Progenitor cell of endocrine pancreas (in vitro differentiated cells): ENCODE measurements around the gene NKX2-1. TPM values are rescaled to one million over a fixed set of nuclear protein-coding genes. Genes with fewer than 3 reads are reported as not detected.
A peak's percentile ranks its signal among the peaks of the same experiment; 100 is the strongest.

Source experiments
- DNase-seq: peaks from one replicate; pipeline ENCODE4 v3.0.0; 2021; ENCODE audit warnings: low spot score; ENCODE audit not compliant: unreplicated experiment
- H3K27ac Mint-ChIP-seq: 2 replicates; pipeline ENCODE4 v1.8.0; 2021; ENCODE audit warnings: mild to moderate bottlenecking, moderate library complexity, mixed read lengths
- H3K27me3 Mint-ChIP-seq: 2 replicates; pipeline ENCODE4 v1.8.0; 2021; ENCODE audit warnings: mixed read lengths
- H3K36me3 Mint-ChIP-seq: 2 replicates; pipeline ENCODE4 v1.8.0; 2022; ENCODE audit warnings: mixed read lengths; ENCODE audit not compliant: insufficient read depth
- H3K4me1 Mint-ChIP-seq: 2 replicates; pipeline ENCODE4 v1.8.0; 2021; ENCODE audit warnings: low read depth, mixed read lengths
- H3K4me3 Mint-ChIP-seq: 2 replicates; pipeline ENCODE4 v1.8.0; 2021; ENCODE audit warnings: low read depth, mild to moderate bottlenecking, moderate library complexity, mixed read lengths
- H3K9me3 Mint-ChIP-seq: 2 replicates; pipeline ENCODE4 v1.8.0; 2021; ENCODE audit warnings: low read depth, mixed read lengths
- CTCF ChIP-seq: fragments of 200-600 bp; sonication (generic); IDR thresholded peaks from one replicate; pipeline ENCODE4 v1.5.0; 2021; ENCODE audit warnings: antibody characterized with exemption, mild to moderate bottlenecking; ENCODE audit not compliant: unreplicated experiment
- total RNA-seq: library from RNA; stranded (reverse); gene quantifications from 2 replicates; pipeline ENCODE4 v1.2.1, GENCODE V29; 2021

NKX2-1 gene
- total RNA-seq, 1 donor from 2014 or later: not detected

- H3K4me3 Mint-ChIP-seq: no peak overlapping the region
- no peaks in the 10 kb centered on the region for H3K9me3 Mint-ChIP-seq
- DNase-seq: no peak
Observed at GRCh38 chr14:36522972-36523715, 3.1 kb upstream of the NKX2-1 start.

DNA sequence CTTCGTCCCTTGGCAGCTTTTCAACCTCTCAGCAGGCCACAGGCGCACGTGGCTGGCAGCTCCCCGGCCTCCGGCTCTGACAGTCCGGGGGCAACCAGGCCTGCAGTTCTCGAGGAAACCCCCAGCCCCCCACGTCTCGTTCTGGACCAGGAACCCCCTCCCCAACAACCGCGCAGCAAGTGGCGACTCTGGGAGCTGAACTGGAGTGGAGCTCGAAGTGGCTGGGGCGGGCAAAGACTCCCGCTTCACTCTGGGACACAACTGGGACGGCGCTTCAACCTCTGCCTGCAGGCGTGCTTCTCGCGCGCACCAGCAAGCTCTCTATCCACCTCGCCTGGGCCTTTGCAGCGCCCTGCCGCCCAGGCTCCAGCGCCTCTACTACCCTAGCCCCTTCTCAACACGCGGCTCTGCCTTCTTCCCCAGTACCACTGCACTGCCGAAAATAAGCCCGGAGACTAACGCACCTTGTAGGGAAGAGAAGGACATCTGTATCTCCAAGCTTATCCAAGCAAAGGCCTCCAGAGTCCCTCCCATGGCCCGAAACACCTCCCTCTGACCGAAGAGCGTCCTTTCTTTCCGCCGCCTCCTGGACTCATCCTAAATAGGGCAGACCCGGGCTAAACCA lies 2.4 kb upstream of the NKX2-1 start:
- no peak for TF ChIP-seq CTCF
- H3K36me3 Mint-ChIP-seq: no peaks in the 10 kb centered on the region

More at GRCh38 chr14:36522972-36523715, 3.1 kb upstream of the NKX2-1 start:
- no peak overlapping the region for H3K27ac Mint-ChIP-seq
- TF ChIP-seq CTCF: no peak
- peaks cover 93% of the 10 kb centered on the region for H3K27me3 Mint-ChIP-seq
- H3K4me1 Mint-ChIP-seq: peaks cover 2% of the 10 kb centered on the region
- no peaks in the 10 kb centered on the region for H3K36me3 Mint-ChIP-seq

GRCh38 chr14:36521598-36522345 lies 1.7 kb upstream of the NKX2-1 start:
- Mint-ChIP-seq H3K27me3 (peaks cover 87% of the 10 kb centered on the region), H3K36me3 (no peaks in the 10 kb centered on the region), H3K27ac (no peak overlapping the region), H3K4me1 (peaks cover 2% of the 10 kb centered on the region), H3K4me3 (no peak overlapping the region), H3K9me3 (no peaks in the 10 kb centered on the region)
- DNase-seq: no peak
- no peak for TF ChIP-seq CTCF

More for the DNA sequence above, 2.4 kb upstream of the NKX2-1 start:
- Mint-ChIP-seq H3K27me3 (peaks cover 90% of the 10 kb centered on the region), H3K4me1 (peaks cover 2% of the 10 kb centered on the region), H3K9me3 (no peaks in the 10 kb centered on the region), H3K27ac (no peak overlapping the region), H3K4me3 (no peak overlapping the region)
- no peak for DNase-seq

DNA sequence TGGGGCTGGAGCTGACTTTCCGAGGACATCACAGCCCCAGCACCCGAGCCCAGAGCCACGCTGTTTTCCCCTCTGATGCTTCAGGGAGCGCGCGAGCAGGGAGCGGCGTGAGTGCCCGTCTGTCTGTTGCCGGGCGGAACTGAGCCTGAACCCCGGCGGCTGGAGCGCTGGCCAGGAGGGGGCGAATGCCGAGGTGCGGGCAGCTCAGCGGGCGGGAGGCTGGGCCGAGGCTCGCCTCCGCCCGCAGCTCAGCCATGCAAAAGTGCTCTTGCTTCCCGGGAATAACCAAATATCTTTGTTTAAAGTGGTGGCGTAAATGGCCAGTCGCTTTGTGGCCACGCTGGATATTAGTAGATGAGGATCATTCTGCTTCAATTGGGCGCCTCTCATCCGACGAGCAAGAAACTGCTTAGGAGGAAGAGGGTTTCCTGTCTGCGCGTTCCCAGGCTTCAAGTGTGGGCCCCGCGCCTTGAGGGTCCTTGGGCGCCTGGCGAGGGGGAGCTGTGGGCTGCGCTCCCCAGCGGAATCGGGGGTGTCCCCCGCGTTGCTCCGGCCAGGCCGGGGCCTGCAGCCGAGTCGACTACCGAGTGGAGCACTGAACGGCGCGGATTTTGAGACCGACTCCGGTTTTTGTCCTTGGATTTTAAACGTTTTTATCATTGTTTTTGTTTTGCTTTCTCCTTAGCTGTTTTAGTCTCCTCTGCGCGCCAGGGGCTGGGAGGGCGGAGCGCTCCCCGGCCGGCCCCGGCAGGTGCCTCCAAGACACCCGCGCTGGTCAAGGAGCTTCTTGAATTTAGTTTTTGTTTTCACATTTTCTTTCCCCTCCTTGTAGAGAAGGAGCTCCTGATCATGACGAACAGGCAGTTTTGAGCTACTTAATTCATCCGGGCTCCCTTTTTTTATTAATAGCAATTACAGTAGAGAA lies 831 bp upstream of the NKX2-1 start:
- Mint-ChIP-seq H3K27ac (no peak overlapping the region), H3K4me1 (peaks cover 2% of the 10 kb centered on the region), H3K4me3 (no peak overlapping the region), H3K36me3 (no peaks in the 10 kb centered on the region), H3K27me3 (peaks cover 87% of the 10 kb centered on the region), H3K9me3 (no peaks in the 10 kb centered on the region)
- peak; percentile 53 for TF ChIP-seq CTCF
- DNase-seq: peak; percentile 47
